GM12892 (cell line): ENCODE measurements around the gene RTN4RL1.

Experiments used
- POLR2A ChIP-seq: IDR thresholded peaks from 2 replicates; pipeline ENCODE4 v1.6.1; 2011; ENCODE audit warnings: low read depth, low read length, control low read depth
- TAF1 ChIP-seq: IDR thresholded peaks from 2 replicates; pipeline ENCODE4 v1.6.1; 2011; ENCODE audit warnings: low read depth, mild to moderate bottlenecking, control low read depth, low read length, borderline replicate concordance

DNA sequence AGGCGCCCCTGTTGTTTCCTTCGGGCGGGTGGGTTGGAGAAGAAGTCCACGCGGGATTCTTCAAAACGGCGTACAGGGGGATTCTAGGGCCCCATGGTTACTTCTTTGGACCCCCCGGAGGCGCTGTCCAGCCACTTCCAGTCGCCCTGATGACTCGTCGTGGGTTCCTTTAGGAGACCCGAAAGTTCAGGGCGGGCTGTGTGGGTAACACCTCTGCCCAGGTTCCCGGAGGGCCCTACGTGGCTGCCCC, 29.1 kb upstream of the RTN4RL1 start:
- TF ChIP-seq TAF1 (no peak), POLR2A (no peak)
